BLaER1 (cell line): ENCODE results near the gene MAML1.

ENCODE experiments used
- H3K27ac ChIP-seq: shearing (Covaris generic); formaldehyde crosslinking; 2 replicates; pipeline ENCODE4 v1.8.1; 2022
- H3K27me3 ChIP-seq: shearing (Covaris generic); formaldehyde crosslinking; 2 replicates; pipeline ENCODE4 v1.8.1; 2022
- H3K36me3 ChIP-seq: shearing (Covaris generic); formaldehyde crosslinking; 2 replicates; pipeline ENCODE4 v1.8.1; 2022
- H3K4me1 ChIP-seq: shearing (Covaris generic); formaldehyde crosslinking; 2 replicates; pipeline ENCODE4 v1.8.1; 2022
- H3K4me2 ChIP-seq: shearing (Covaris generic); formaldehyde crosslinking; 2 replicates; pipeline ENCODE4 v1.8.1; 2022
- H3K4me3 ChIP-seq: shearing (Covaris generic); formaldehyde crosslinking; 2 replicates; pipeline ENCODE4 v1.8.1; 2022
- H3K9ac ChIP-seq: shearing (Covaris generic); formaldehyde crosslinking; 2 replicates; pipeline ENCODE4 v1.8.1; 2022
- H3K9me3 ChIP-seq: shearing (Covaris generic); formaldehyde crosslinking; 2 replicates; pipeline ENCODE4 v1.8.1; 2022
- H4K20me1 ChIP-seq: shearing (Covaris generic); formaldehyde crosslinking; 2 replicates; pipeline ENCODE4 v1.8.1; 2022
- Cebpa-rat ChIP-seq: shearing (Covaris generic); IDR thresholded peaks from 2 replicates; pipeline ENCODE4 v1.8.1; 2022

Gene MAML1

DNA sequence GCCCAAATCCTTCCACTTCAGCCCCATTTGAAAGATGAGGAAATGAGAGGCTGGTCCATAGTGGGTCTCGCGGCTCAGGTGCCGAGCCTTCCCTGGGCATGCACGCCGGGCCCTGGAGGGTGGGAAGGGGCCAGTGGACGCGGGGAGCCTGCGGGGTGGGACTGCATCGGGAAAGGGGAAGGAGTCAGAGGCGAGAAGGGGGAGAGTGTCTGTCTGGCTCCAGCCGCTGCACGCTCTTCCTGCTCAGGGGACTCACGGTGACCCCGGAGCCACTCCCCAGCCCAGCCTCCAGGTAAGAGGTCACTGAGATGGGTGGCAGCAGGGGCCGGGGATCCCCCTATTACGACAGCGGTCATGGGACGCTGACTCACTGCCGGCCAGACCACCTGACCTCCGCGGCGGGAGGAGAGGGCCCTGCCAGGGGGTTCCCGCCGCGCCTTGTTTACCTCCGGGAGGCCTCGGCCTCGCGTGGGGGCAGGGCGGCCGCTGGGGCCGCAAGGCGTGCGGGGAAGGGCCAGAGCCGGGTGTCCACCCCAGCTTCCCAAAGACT lies 86.2 kb downstream of the MAML1 start:
- H4K20me1 ChIP-seq: peaks cover 42% of the 10 kb centered on the region
- H3K27ac ChIP-seq: peak overlapping the region; percentile 91
- H3K36me3 ChIP-seq: peaks cover 35% of the 10 kb centered on the region
- peak overlapping the region; percentile 98 for H3K4me2 ChIP-seq
- no peak for TF ChIP-seq Cebpa-rat
- peaks cover 57% of the 10 kb centered on the region for H3K4me1 ChIP-seq
- peaks cover 34% of the 10 kb centered on the region for H3K27me3 ChIP-seq
- no peaks in the 10 kb centered on the region for H3K9me3 ChIP-seq
- peak overlapping the region; percentile 81 for H3K4me3 ChIP-seq
- H3K9ac ChIP-seq: peak overlapping the region; percentile 92

GRCh38 chr5:179819296-179820126 lies 86.9 kb downstream of the MAML1 start:
- peak overlapping the region; percentile 91 for H3K27ac ChIP-seq
- no peaks in the 10 kb centered on the region for H3K9me3 ChIP-seq
- H3K9ac ChIP-seq: peak overlapping the region; percentile 92
- H3K4me1 ChIP-seq: peaks cover 57% of the 10 kb centered on the region
- H4K20me1 ChIP-seq: peaks cover 45% of the 10 kb centered on the region
- H3K4me2 ChIP-seq: peak overlapping the region; percentile 98
- peaks cover 35% of the 10 kb centered on the region for H3K36me3 ChIP-seq
- no peak for TF ChIP-seq Cebpa-rat
- H3K4me3 ChIP-seq: peak overlapping the region; percentile 81
- peaks cover 34% of the 10 kb centered on the region for H3K27me3 ChIP-seq

- H3K9me3 ChIP-seq: no peaks in the 10 kb centered on the region
- H3K36me3 ChIP-seq: peaks cover 35% of the 10 kb centered on the region
- peaks cover 34% of the 10 kb centered on the region for H3K27me3 ChIP-seq
- H3K4me3 ChIP-seq: peak overlapping the region; percentile 81
- peaks cover 51% of the 10 kb centered on the region for H4K20me1 ChIP-seq
- peak overlapping the region; percentile 92 for H3K9ac ChIP-seq
- H3K27ac ChIP-seq: peak overlapping the region; percentile 91
- H3K4me1 ChIP-seq: peaks cover 57% of the 10 kb centered on the region
- no peak for TF ChIP-seq Cebpa-rat
- peak overlapping the region; percentile 98 for H3K4me2 ChIP-seq
Measured at GRCh38 chr5:179820127-179820482, 87.5 kb downstream of the MAML1 start.

DNA sequence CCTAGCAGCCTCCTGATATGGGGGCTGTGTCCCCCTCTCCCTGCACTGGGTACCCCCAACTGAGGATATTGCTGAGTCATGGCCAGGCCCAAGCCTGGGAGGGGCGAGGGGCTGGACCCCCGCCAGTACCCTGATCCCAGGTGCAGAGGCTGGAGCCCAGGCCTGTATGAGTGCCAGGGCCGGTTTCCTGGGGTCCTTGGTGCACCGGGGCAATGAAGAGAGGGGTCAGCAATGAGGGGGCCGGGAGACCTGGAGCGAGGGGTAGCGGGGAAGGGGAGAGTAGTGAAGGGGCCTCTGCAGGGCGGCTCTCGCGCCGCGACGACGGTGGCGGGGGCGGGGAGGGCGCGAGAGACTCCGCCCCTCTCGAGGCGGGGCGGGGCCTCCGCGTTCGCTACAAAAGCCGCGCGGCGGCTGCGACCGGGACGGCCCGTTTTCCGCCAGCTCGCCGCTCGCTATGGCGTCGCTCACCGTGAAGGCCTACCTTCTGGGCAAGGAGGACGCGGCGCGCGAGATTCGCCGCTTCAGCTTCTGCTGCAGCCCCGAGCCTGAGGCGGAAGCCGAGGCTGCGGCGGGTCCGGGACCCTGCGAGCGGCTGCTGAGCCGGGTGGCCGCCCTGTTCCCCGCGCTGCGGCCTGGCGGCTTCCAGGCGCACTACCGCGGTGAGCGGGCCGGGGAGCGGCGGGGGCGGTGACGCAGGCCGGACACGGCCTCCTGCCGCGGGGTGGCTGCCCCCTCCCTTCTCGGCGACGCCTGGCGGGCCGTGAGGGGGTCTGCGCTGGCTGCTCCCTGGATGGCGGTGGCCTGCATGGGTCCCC lies 88.1 kb downstream of the MAML1 start, which contains the start of gene SQSTM1:
Gene SQSTM1, plus strand, starts transcription at position 423 of the 815 bp plus-strand sequence. Its CDS starts 32 bp downstream, at position 455.
- Histone ChIP-seq H3K4me3 (peak within 1 kb of the TSS; percentile 81), H3K4me1 (peaks cover 57% of the 10 kb centered on the region), H3K9ac (peak within 1 kb of the TSS; percentile 92)

GRCh38 chr5:179821298-179822058 lies 88.9 kb downstream of the MAML1 start:
- H3K4me3 ChIP-seq: peak overlapping the region; percentile 81
- peaks cover 60% of the 10 kb centered on the region for H4K20me1 ChIP-seq
- no peaks in the 10 kb centered on the region for H3K9me3 ChIP-seq
- peaks cover 42% of the 10 kb centered on the region for H3K36me3 ChIP-seq
- peak overlapping the region; percentile 98 for H3K4me2 ChIP-seq
- H3K4me1 ChIP-seq: peaks cover 56% of the 10 kb centered on the region
- TF ChIP-seq Cebpa-rat: no peak
- peak overlapping the region; percentile 92 for H3K9ac ChIP-seq
- peak overlapping the region; percentile 91 for H3K27ac ChIP-seq
- H3K27me3 ChIP-seq: peaks cover 22% of the 10 kb centered on the region

More for the DNA sequence above, 88.1 kb downstream of the MAML1 start, which contains the start of gene SQSTM1:
- H3K27ac ChIP-seq: peak within 1 kb of the TSS; percentile 91
- peaks cover 56% of the 10 kb centered on the region for H4K20me1 ChIP-seq
- H3K36me3 ChIP-seq: peaks cover 35% of the 10 kb centered on the region
- peaks cover 30% of the 10 kb centered on the region for H3K27me3 ChIP-seq
- peak within 1 kb of the TSS; percentile 98 for H3K4me2 ChIP-seq
- no peaks in the 10 kb centered on the region for H3K9me3 ChIP-seq
- TF ChIP-seq Cebpa-rat: no peak

- peaks cover 54% of the 10 kb centered on the region for H3K4me1 ChIP-seq
- H3K27me3 ChIP-seq: peaks cover 16% of the 10 kb centered on the region
- peaks cover 48% of the 10 kb centered on the region for H3K36me3 ChIP-seq
- H3K9ac ChIP-seq: peak overlapping the region; percentile 92
- TF ChIP-seq Cebpa-rat: no peak
- H3K27ac ChIP-seq: 0 out of 2 replicates have a peak overlapping the region, but pooled peaks have one; percentile 22
- H3K4me2 ChIP-seq: peak overlapping the region; percentile 98
- peaks cover 58% of the 10 kb centered on the region for H4K20me1 ChIP-seq
- no peaks in the 10 kb centered on the region for H3K9me3 ChIP-seq
- H3K4me3 ChIP-seq: peak overlapping the region; percentile 81
Measured at GRCh38 chr5:179822059-179822432, 89.4 kb downstream of the MAML1 start.

GRCh38 chr5:179822444-179822990 lies 89.9 kb downstream of the MAML1 start:
- Histone ChIP-seq H3K27me3 (peaks cover 12% of the 10 kb centered on the region), H3K4me3 (no peak overlapping the region), H4K20me1 (peaks cover 63% of the 10 kb centered on the region), H3K4me1 (peaks cover 54% of the 10 kb centered on the region), H3K4me2 (peak overlapping the region; percentile 98), H3K36me3 (peaks cover 52% of the 10 kb centered on the region), H3K27ac (0 out of 2 replicates have a peak overlapping the region, but pooled peaks have one; percentile 22), H3K9me3 (no peaks in the 10 kb centered on the region), H3K9ac (peak overlapping the region; percentile 19; the same call in 1 of the 2 replicates)
- no peak for TF ChIP-seq Cebpa-rat

GRCh38 chr5:179823937-179824744 lies 91.5 kb downstream of the MAML1 start:
- no peak for TF ChIP-seq Cebpa-rat
- peaks cover 69% of the 10 kb centered on the region for H3K36me3 ChIP-seq
- H3K27me3 ChIP-seq: no peaks in the 10 kb centered on the region
- H3K27ac ChIP-seq: no peak overlapping the region
- H3K9me3 ChIP-seq: peaks cover 2% of the 10 kb centered on the region; the same call in 1 of the 2 replicates
- peaks cover 42% of the 10 kb centered on the region for H3K4me1 ChIP-seq
- H3K9ac ChIP-seq: no peak overlapping the region
- H3K4me3 ChIP-seq: no peak overlapping the region
- H3K4me2 ChIP-seq: no peak overlapping the region
- H4K20me1 ChIP-seq: peaks cover 68% of the 10 kb centered on the region
